ENCODE data around the gene SPECC1L.

The SPECC1L gene

DNA sequence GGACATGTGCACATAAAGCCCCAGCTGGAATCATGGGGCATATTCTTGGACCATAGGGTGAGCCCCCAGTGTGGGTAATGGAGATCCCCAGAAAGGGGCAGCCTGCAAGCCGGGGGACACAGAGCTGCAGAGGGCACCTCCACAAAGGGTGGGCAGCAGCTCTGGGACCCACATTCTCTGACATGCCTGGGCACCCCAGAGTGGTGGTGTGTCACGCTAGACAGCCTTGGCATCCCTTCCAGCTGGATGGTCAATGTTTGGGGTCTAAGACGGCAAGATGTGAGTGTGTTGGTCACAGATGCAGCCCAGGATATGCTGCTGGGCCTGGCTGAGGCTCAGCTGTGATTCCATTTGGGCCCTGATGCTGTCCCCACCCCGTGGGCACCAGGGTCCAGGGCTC lies 166.5 kb downstream of the SPECC1L start:
- Histone ChIP-seq H3K27ac (ENCODE audit: low read depth, low read length, severe bottlenecking) (no peak overlapping the region), H3K9me3 (ENCODE audit: control insufficient read depth, low read length) (no peaks in the 10 kb centered on the region), H3K4me3 (ENCODE audit: extremely low read depth, insufficient read depth, low read length, poor library complexity, severe bottlenecking) (no peak overlapping the region), H3K4me1 (ENCODE audit: control insufficient read depth, insufficient read depth, low read length, poor library complexity, severe bottlenecking) (peaks cover 22% of the 10 kb centered on the region), H3K36me3 (ENCODE audit: control insufficient read depth, insufficient read depth, low read length) (no peaks in the 10 kb centered on the region)
- WGBS, 2 experiments (ENCODE audit: insufficient coverage in 2 of 2) = 93 to 100% methylated on average over 2 to 3 of the region's 4 CpGs

DNA sequence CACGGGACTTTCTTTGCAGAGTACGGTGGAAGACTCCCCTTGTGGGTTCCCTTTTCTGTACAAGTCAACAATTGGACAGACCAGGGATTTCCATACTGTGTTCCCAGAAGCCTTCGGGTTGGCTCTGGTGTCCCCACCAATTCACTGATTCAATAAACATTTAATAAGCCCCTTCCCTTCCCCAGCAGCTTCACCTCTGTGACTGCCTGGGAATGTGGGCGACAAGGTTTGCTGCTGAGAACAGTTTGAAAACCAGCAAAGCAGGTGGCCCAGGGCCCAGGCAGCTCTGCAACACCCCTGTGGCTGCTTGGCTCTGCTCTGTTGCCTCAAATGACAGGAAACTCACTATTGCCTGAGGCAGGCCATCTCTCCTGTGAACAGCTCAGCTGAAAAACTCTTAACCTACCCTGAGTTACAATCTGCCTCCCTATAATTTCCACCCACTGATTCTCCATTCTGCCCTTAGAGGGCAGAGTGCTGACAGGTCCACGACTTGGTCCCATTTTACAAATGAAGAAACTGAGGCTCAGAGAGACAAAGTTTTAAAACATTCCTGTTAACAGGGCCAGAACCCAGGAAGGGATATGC lies 167.2 kb downstream of the SPECC1L start:
- 86 to 92% methylated on average over 5 of the region's 5 CpGs for whole genome bisulfite sequencing, 2 experiments (ENCODE audit: insufficient coverage in 2 of 2)
- Histone ChIP-seq H3K27ac (ENCODE audit: low read depth, low read length, severe bottlenecking) (no peak overlapping the region), H3K4me1 (ENCODE audit: control insufficient read depth, insufficient read depth, low read length, poor library complexity, severe bottlenecking) (peaks cover 22% of the 10 kb centered on the region), H3K36me3 (ENCODE audit: control insufficient read depth, insufficient read depth, low read length) (no peaks in the 10 kb centered on the region), H3K4me3 (ENCODE audit: extremely low read depth, insufficient read depth, low read length, poor library complexity, severe bottlenecking) (no peak overlapping the region), H3K9me3 (ENCODE audit: control insufficient read depth, low read length) (no peaks in the 10 kb centered on the region)

DNA sequence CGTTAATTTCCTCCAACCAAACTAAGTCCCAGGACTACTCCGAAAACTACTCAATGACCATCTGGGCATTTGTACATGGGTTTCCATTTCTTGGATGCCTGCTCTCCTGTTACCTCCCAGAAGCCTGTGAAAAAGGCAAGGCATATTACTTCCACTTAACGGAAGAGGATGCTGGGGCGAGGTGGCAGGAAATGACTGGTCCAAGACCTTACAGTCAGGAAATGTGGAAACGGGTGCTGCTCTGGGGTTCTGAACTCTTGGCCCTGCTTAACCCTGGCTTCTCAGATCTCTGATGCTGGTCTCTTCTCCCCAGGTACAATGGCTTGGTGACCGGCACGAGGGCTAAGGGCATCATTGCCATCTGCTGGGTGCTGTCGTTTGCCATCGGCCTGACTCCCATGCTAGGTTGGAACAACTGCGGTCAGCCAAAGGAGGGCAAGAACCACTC lies 169.7 kb downstream of the SPECC1L start:
- Histone ChIP-seq H3K4me1 (ENCODE audit: control insufficient read depth, insufficient read depth, low read length, poor library complexity, severe bottlenecking) (peaks cover 16% of the 10 kb centered on the region), H3K27ac (ENCODE audit: low read depth, low read length, severe bottlenecking) (no peak overlapping the region), H3K9me3 (ENCODE audit: control insufficient read depth, low read length) (no peaks in the 10 kb centered on the region), H3K4me3 (ENCODE audit: extremely low read depth, insufficient read depth, low read length, poor library complexity, severe bottlenecking) (no peak overlapping the region), H3K36me3 (ENCODE audit: control insufficient read depth, insufficient read depth, low read length) (no peaks in the 10 kb centered on the region)
- 97% methylated on average over 8 to 10 of the region's 10 CpGs for WGBS, 2 experiments (ENCODE audit: insufficient coverage in 2 of 2)

DNA sequence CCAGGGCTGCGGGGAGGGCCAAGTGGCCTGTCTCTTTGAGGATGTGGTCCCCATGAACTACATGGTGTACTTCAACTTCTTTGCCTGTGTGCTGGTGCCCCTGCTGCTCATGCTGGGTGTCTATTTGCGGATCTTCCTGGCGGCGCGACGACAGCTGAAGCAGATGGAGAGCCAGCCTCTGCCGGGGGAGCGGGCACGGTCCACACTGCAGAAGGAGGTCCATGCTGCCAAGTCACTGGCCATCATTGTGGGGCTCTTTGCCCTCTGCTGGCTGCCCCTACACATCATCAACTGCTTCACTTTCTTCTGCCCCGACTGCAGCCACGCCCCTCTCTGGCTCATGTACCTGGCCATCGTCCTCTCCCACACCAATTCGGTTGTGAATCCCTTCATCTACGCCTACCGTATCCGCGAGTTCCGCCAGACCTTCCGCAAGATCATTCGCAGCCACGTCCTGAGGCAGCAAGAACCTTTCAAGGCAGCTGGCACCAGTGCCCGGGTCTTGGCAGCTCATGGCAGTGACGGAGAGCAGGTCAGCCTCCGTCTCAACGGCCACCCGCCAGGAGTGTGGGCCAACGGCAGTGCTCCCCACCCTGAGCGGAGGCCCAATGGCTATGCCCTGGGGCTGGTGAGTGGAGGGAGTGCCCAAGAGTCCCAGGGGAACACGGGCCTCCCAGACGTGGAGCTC lies 170.2 kb downstream of the SPECC1L start:
- 94 to 96% methylated on average over 19 to 30 of the region's 30 CpGs for WGBS, 2 experiments (ENCODE audit: insufficient coverage in 2 of 2)
- no peaks in the 10 kb centered on the region for H3K9me3 ChIP-seq (ENCODE audit: control insufficient read depth, low read length)
- no peak overlapping the region for H3K27ac ChIP-seq (ENCODE audit: low read depth, low read length, severe bottlenecking)
- no peak overlapping the region for H3K4me3 ChIP-seq (ENCODE audit: extremely low read depth, insufficient read depth, low read length, poor library complexity, severe bottlenecking)
- peaks cover 21% of the 10 kb centered on the region for H3K4me1 ChIP-seq (ENCODE audit: control insufficient read depth, insufficient read depth, low read length, poor library complexity, severe bottlenecking)
- H3K36me3 ChIP-seq (ENCODE audit: control insufficient read depth, insufficient read depth, low read length) = no peaks in the 10 kb centered on the region

DNA sequence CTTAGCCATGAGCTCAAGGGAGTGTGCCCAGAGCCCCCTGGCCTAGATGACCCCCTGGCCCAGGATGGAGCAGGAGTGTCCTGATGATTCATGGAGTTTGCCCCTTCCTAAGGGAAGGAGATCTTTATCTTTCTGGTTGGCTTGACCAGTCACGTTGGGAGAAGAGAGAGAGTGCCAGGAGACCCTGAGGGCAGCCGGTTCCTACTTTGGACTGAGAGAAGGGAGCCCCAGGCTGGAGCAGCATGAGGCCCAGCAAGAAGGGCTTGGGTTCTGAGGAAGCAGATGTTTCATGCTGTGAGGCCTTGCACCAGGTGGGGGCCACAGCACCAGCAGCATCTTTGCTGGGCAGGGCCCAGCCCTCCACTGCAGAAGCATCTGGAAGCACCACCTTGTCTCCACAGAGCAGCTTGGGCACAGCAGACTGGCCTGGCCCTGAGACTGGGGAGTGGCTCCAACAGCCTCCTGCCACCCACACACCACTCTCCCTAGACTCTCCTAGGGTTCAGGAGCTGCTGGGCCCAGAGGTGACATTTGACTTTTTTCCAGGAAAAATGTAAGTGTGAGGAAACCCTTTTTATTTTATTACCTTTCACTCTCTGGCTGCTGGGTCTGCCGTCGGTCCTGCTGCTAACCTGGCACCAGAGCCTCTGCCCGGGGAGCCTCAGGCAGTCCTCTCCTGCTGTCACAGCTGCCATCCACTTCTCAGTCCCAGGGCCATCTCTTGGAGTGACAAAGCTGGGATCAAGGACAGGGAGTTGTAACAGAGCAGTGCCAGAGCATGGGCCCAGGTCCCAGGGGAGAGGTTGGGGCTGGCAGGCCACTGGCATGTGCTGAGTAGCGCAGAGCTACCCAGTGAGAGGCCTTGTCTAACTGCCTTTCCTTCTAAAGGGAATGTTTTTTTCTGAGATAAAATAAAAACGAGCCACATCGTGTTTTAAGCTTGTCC lies 171.0 kb downstream of the SPECC1L start:
- no peak overlapping the region for H3K27ac ChIP-seq (ENCODE audit: low read depth, low read length, severe bottlenecking)
- WGBS, 2 experiments (ENCODE audit: insufficient coverage in 2 of 2) = 92% methylated on average over 5 to 8 of the region's 8 CpGs

DNA sequence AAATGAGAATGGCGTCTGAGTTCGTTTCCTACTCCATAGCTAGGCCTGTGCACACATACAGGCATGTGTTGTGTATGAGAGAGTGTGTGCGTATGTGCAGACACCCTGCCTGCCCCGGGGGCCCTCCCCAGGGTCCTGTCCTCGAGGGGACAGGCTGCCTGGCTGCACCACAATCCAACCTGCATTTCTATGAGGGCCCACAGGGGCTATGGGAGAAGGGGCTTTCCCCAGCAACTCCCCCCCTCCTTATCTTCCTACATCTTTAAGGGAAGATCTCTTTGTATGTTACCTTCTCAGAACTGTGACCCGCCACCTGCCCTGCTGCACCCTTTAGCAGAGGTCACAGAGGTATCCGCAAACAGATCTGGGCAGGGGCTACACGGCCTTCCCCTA lies 171.7 kb downstream of the SPECC1L start:
- no peak overlapping the region for H3K4me3 ChIP-seq (ENCODE audit: extremely low read depth, insufficient read depth, low read length, poor library complexity, severe bottlenecking)
- H3K9me3 ChIP-seq (ENCODE audit: control insufficient read depth, low read length) = no peaks in the 10 kb centered on the region
- H3K4me1 ChIP-seq (ENCODE audit: control insufficient read depth, insufficient read depth, low read length, poor library complexity, severe bottlenecking) = peaks cover 26% of the 10 kb centered on the region
- WGBS, 2 experiments (ENCODE audit: insufficient coverage in 2 of 2) = 95 to 97% methylated on average over 4 to 5 of the region's 8 CpGs
- H3K27ac ChIP-seq (ENCODE audit: low read depth, low read length, severe bottlenecking) = no peak overlapping the region
- H3K36me3 ChIP-seq (ENCODE audit: control insufficient read depth, insufficient read depth, low read length) = no peaks in the 10 kb centered on the region

More for the DNA sequence above, 171.0 kb downstream of the SPECC1L start:
- Histone ChIP-seq H3K4me1 (ENCODE audit: control insufficient read depth, insufficient read depth, low read length, poor library complexity, severe bottlenecking) (peaks cover 26% of the 10 kb centered on the region), H3K4me3 (ENCODE audit: extremely low read depth, insufficient read depth, low read length, poor library complexity, severe bottlenecking) (no peak overlapping the region), H3K9me3 (ENCODE audit: control insufficient read depth, low read length) (no peaks in the 10 kb centered on the region), H3K36me3 (ENCODE audit: control insufficient read depth, insufficient read depth, low read length) (no peaks in the 10 kb centered on the region)

DNA sequence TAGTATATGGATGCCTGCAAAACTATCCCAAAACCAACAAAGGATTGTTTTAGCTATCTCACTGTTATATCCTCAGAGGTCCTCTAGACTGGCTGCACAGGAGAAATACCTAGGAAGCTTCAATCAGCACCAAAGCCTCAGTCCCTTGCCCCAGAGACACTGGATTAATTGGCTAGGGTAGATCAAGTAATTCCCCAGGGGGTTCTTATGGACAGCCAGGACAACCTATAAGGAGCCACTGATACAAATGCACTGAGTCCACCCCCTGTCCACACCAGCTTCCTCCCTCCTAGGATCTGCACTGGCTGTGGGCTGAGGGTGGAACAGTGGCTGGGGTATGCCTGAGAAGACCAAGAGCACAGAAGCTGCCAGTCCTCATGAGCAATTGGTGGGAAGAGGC lies 173.0 kb downstream of the SPECC1L start:
- H3K27ac ChIP-seq (ENCODE audit: low read depth, low read length, severe bottlenecking) = no peak overlapping the region
- no peak overlapping the region for H3K4me3 ChIP-seq (ENCODE audit: extremely low read depth, insufficient read depth, low read length, poor library complexity, severe bottlenecking)
- no peaks in the 10 kb centered on the region for H3K36me3 ChIP-seq (ENCODE audit: control insufficient read depth, insufficient read depth, low read length)
- no peaks in the 10 kb centered on the region for H3K9me3 ChIP-seq (ENCODE audit: control insufficient read depth, low read length)
- H3K4me1 ChIP-seq (ENCODE audit: control insufficient read depth, insufficient read depth, low read length, poor library complexity, severe bottlenecking) = peaks cover 26% of the 10 kb centered on the region

DNA sequence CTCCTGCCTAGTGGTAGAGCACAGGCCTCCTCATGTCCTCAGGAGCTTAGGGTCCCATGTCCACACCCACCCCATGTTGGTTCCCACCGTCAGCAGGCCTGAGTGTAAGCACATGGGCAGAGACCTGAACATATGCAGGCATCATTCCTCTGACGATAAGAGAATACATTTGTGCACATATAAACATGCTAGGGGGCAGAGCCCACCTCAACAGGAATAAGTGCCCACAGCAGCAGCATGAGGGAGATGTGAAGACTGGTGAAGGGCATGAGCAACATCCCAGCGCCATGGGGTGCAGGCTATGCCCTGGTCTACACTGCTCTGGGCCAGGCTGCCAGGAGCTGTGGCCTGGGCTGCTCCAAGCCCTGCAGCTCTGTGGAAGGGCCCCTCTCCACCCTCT lies 173.6 kb downstream of the SPECC1L start:
- H3K4me3 ChIP-seq (ENCODE audit: extremely low read depth, insufficient read depth, low read length, poor library complexity, severe bottlenecking) = no peak overlapping the region
- no peaks in the 10 kb centered on the region for H3K36me3 ChIP-seq (ENCODE audit: control insufficient read depth, insufficient read depth, low read length)
- no peak overlapping the region for H3K27ac ChIP-seq (ENCODE audit: low read depth, low read length, severe bottlenecking)
- peaks cover 26% of the 10 kb centered on the region for H3K4me1 ChIP-seq (ENCODE audit: control insufficient read depth, insufficient read depth, low read length, poor library complexity, severe bottlenecking)
- H3K9me3 ChIP-seq (ENCODE audit: control insufficient read depth, low read length) = no peaks in the 10 kb centered on the region
- 90 to 100% methylated on average over 3 of the region's 3 CpGs for WGBS, 2 experiments (ENCODE audit: insufficient coverage in 2 of 2)

DNA sequence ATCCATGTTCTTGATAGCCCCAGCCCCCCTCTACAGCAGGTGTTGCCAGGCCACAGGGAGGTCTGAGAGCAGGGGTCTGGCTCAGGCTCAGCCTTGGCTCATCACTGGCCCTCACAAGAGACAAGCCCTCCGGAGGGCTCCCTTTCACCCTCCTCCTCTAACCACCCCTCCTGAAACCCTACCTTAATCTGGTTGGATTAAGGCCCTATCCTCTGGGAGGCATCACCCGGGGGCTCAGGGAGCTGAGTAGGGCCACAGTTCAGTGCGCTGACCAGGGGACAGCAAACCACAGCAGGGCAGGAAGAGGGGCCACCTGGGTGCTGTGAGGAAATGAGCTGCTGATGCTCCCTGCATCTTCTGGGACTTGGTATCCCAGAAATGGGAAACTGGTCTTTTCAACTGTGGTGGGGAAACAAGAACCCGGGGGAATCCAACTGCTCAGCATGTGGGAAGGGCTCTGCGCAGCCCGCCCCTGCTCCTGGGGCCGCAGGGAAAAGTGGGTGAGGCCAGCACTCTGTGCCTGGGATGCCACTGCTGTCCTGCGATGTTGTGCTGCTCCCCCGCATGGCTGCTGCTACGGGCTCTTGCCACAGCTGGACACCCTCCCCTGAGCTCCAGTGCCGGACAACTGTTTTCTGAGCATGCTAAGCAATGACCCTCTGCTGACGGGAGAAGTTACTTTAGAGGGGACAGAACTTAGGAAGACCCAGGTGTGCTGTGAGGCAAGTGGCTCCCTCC lies 174.3 kb downstream of the SPECC1L start:
- Histone ChIP-seq H3K36me3 (ENCODE audit: control insufficient read depth, insufficient read depth, low read length) (no peaks in the 10 kb centered on the region), H3K4me1 (ENCODE audit: control insufficient read depth, insufficient read depth, low read length, poor library complexity, severe bottlenecking) (peaks cover 26% of the 10 kb centered on the region), H3K27ac (ENCODE audit: low read depth, low read length, severe bottlenecking) (no peak overlapping the region), H3K4me3 (ENCODE audit: extremely low read depth, insufficient read depth, low read length, poor library complexity, severe bottlenecking) (no peak overlapping the region), H3K9me3 (ENCODE audit: control insufficient read depth, low read length) (no peaks in the 10 kb centered on the region)
- 69 to 72% methylated on average over 11 to 12 of the region's 12 CpGs for WGBS, 2 experiments (ENCODE audit: insufficient coverage in 2 of 2)

DNA sequence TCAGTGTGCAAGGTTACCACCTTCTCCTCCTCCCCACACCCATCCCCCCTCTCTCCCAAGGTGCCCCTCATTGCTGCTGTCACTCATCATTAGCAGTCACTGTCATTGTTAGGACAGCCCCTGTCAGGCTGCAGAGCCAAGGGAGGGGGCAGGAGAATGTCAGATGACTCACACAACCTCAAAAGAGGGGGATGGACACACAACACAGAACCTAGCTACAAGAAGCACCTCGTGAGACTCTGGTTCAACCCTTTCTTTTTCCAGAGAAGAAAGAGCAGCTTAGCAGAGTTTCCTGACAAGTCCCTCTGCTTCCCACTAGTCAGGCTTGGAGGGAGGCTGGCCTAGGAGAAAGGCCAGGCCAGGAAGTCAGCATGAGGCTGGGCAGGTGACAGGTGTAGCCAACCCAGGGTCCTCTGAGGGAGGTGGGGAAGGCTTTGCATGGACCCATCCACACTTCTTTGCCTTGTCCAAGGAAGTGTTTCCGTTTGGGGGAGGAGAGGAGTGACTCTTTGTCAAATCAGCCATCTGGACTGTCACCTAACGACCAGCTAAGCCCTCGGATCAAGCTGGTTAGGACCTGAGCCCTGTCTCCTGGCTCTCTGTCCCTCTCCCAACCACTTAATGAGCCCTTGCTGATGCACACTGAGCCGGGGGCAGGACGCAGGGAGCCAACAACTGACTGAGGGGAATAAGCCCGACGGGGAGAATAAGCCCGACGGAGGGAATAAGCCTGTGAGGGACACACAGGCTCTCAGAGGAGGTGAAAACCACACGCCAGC lies 175.0 kb downstream of the SPECC1L start:
- H3K27ac ChIP-seq (ENCODE audit: low read depth, low read length, severe bottlenecking) = peak overlapping the region; percentile 43
- no peaks in the 10 kb centered on the region for H3K9me3 ChIP-seq (ENCODE audit: control insufficient read depth, low read length)
- H3K36me3 ChIP-seq (ENCODE audit: control insufficient read depth, insufficient read depth, low read length) = no peaks in the 10 kb centered on the region
- no peak overlapping the region for H3K4me3 ChIP-seq (ENCODE audit: extremely low read depth, insufficient read depth, low read length, poor library complexity, severe bottlenecking)
- 57 to 62% methylated on average over 10 to 11 of the region's 11 CpGs for WGBS, 2 experiments (ENCODE audit: insufficient coverage in 2 of 2)
- peaks cover 30% of the 10 kb centered on the region for H3K4me1 ChIP-seq (ENCODE audit: control insufficient read depth, insufficient read depth, low read length, poor library complexity, severe bottlenecking)

Data from mesodermal cell (in vitro differentiated cells).